A549 (cell line): ENCODE measurements around the gene TTLL3. TPM values are rescaled to one million over a fixed set of nuclear protein-coding genes. Genes with fewer than 3 reads are reported as not detected.

Experiments used
- ATAC-seq, 2 experiments: fragments of 200-7000 bp in 1 of 2; fragments of >200 bp in 1 of 2; cut with Nextera tagmentation in 1 of 2; cut with Tn5 transposase in 1 of 2; 3 replicates each; pipeline versions ENCODE4 v1.8.0 to v1.9.1; 2018 to 2020; ENCODE audit warnings: mild to moderate bottlenecking in 1 of 2, moderate library complexity in 1 of 2
- CTCF ChIA-PET: fragments of 300-600 bp; sonication (Branson Sonifier 250); formaldehyde crosslinking; extraction: SDS; loops from one replicate; lab custom pipeline; 2021; ENCODE audit warnings: antibody characterized with exemption, inconsistent platforms; lab: Yijun Ruan, JAX
- POLR2A ChIA-PET: fragments of 350-600 bp; formaldehyde crosslinking; extraction: SDS; loops from one replicate; lab custom pipeline; 2021; ENCODE audit warnings: antibody characterized with exemption, inconsistent platforms; lab: Yijun Ruan, JAX
- DNase-seq, 2 experiments: peaks; one replicate each; pipeline versions ENCODE4 v3.0.0 to v3.0.0-alpha.2; 2011 to 2016; ENCODE audit warnings: low read depth in 1 of 2, low spot score in 1 of 2
- FAIRE-seq: peaks from 2 replicates; lab custom pipeline; 2011; peaks lifted over from hg19 to GRCh38; lab: Jason Lieb, UNC
- H3K27ac ChIP-seq, 2 experiments: fragments of >200 bp; sonication (Bioruptor Twin); formaldehyde crosslinking; 3 replicates each; pipeline ENCODE4 v1.5.1; 2016 to 2017
- H3K4me1 ChIP-seq: fragments of >200 bp; sonication (Bioruptor Twin); formaldehyde crosslinking; 3 replicates; pipeline ENCODE4 v1.6.1; 2016
- H3K4me2 ChIP-seq: fragments of >200 bp; sonication (Bioruptor Twin); formaldehyde crosslinking; 3 replicates; pipeline ENCODE4 v1.6.1; 2016
- H3K4me3 ChIP-seq: fragments of >200 bp; sonication (Bioruptor Twin); formaldehyde crosslinking; 3 replicates; pipeline ENCODE4 v1.5.1; 2016
- H3K9me3 ChIP-seq: fragments of >200 bp; sonication (Bioruptor Twin); formaldehyde crosslinking; 3 replicates; pipeline ENCODE4 v1.6.1; 2016
- CBX8 ChIP-seq: fragments of 200-600 bp; sonication (generic); IDR thresholded peaks from 2 replicates; pipeline ENCODE4 v1.6.1; 2016
- CHD4 ChIP-seq: fragments of 200-600 bp; sonication (generic); IDR thresholded peaks from 2 replicates; pipeline ENCODE4 v1.6.1; 2016; ENCODE audit warnings: antibody characterized with exemption, mild to moderate bottlenecking, borderline replicate concordance
- CTCF ChIP-seq: fragments of >200 bp; sonication (Bioruptor Twin); formaldehyde crosslinking; IDR thresholded peaks from 3 replicates; pipeline ENCODE4 v1.5.1; 2016
- EHMT2 ChIP-seq: fragments of 200-600 bp; sonication (generic); IDR thresholded peaks from 2 replicates; pipeline ENCODE4 v1.6.1; 2016; ENCODE audit warnings: antibody characterized with exemption, low read depth, mild to moderate bottlenecking, moderate library complexity
- ESRRA ChIP-seq: fragments of 150-350 bp; IDR thresholded peaks from 2 replicates; pipeline ENCODE4 v1.6.1; 2014; ENCODE audit warnings: mild to moderate bottlenecking, low read length, borderline replicate concordance
- FOSB ChIP-seq: fragments of 250-450 bp; sonication (Bioruptor Pico); IDR thresholded peaks from 2 replicates; pipeline ENCODE4 v1.5.0; 2020; ENCODE audit warnings: mild to moderate bottlenecking, moderate library complexity
- FOSL2 ChIP-seq, 2 experiments: fragments of 450-650 bp in 1 of 2; fragments of >200 bp in 1 of 2; sonication (Bioruptor Twin) in 1 of 2; formaldehyde crosslinking; IDR thresholded peaks; 2 replicates each; pipeline versions ENCODE4 v1.5.0 to v1.6.1; 2016 to 2020; ENCODE audit warnings: mild to moderate bottlenecking in 1 of 2, moderate library complexity in 1 of 2
- HDAC2 ChIP-seq: fragments of 200-600 bp; sonication (generic); IDR thresholded peaks from 2 replicates; pipeline ENCODE4 v1.6.1; 2016
- HEYL ChIP-seq: fragments of 250-450 bp; sonication (Bioruptor Pico); IDR thresholded peaks from 2 replicates; pipeline ENCODE4 v1.8.0; 2021; ENCODE audit warnings: mild to moderate bottlenecking, moderate library complexity
- HOXB13 ChIP-seq: fragments of 250-450 bp; sonication (Bioruptor Pico); IDR thresholded peaks from 2 replicates; pipeline ENCODE4 v1.5.0; 2020; ENCODE audit warnings: low read depth, mild to moderate bottlenecking, moderate library complexity
- HOXB5 ChIP-seq: fragments of 250-450 bp; sonication (Bioruptor Pico); IDR thresholded peaks from 2 replicates; pipeline ENCODE4 v1.5.0; 2020; ENCODE audit warnings: mild to moderate bottlenecking, moderate library complexity
- JUN ChIP-seq, 2 experiments: fragments of >200 bp; sonication (Bioruptor Twin); formaldehyde crosslinking; IDR thresholded peaks; 2 replicates in 1 of 2; 3 replicates in 1 of 2; pipeline ENCODE4 v1.6.1; 2016 to 2017
- MAFK ChIP-seq: fragments of 450-650 bp; IDR thresholded peaks from 2 replicates; pipeline ENCODE4 v1.6.1; 2014; ENCODE audit not compliant: partially characterized antibody
- MAZ ChIP-seq: fragments of 150-350 bp; IDR thresholded peaks from 2 replicates; pipeline ENCODE4 v1.6.1; 2014; ENCODE audit warnings: antibody characterized with exemption, low read depth, low read length, borderline replicate concordance
- NFE2L2 ChIP-seq: fragments of 150-350 bp; conservative IDR thresholded peaks from 2 replicates; pipeline ENCODE4 v1.6.1; 2014; ENCODE audit warnings: low read length
- POLR2A ChIP-seq: IDR thresholded peaks from 2 replicates; pipeline ENCODE4 v1.6.1; 2012; ENCODE audit warnings: mild to moderate bottlenecking, low read length
- POLR2AphosphoS2 ChIP-seq: conservative IDR thresholded peaks from 2 replicates; pipeline ENCODE4 v1.6.1; 2012; ENCODE audit warnings: low read length, improper control_type of control experiment, inconsistent platforms
- RARB ChIP-seq: fragments of 250-450 bp; sonication (Bioruptor Pico); IDR thresholded peaks from 2 replicates; pipeline ENCODE4 v1.8.0; 2021; ENCODE audit warnings: mild to moderate bottlenecking, moderate library complexity
- REST ChIP-seq: fragments of 200-600 bp; sonication (generic); IDR thresholded peaks from 2 replicates; pipeline ENCODE4 v1.6.1; 2016; ENCODE audit warnings: antibody characterized with exemption, mild to moderate bottlenecking, moderate library complexity
- SREBF2 ChIP-seq: fragments of 450-650 bp; IDR thresholded peaks from 2 replicates; pipeline ENCODE4 v1.6.1; 2014; ENCODE audit warnings: mild to moderate bottlenecking, moderate library complexity
- TFCP2L1 ChIP-seq: fragments of 250-450 bp; sonication (Bioruptor Pico); IDR thresholded peaks from 2 replicates; pipeline ENCODE4 v1.5.0; 2021; ENCODE audit warnings: mild to moderate bottlenecking
- TP53 ChIP-seq: fragments of 250-450 bp; sonication (Bioruptor Pico); IDR thresholded peaks from 2 replicates; pipeline ENCODE4 v1.5.0; 2021; ENCODE audit warnings: mild to moderate bottlenecking, moderate library complexity
- ZC3H11A ChIP-seq: fragments of 450-650 bp; IDR thresholded peaks from 2 replicates; pipeline ENCODE4 v1.6.1; 2014; ENCODE audit warnings: antibody characterized with exemption, mild to moderate bottlenecking
- ZNF302 ChIP-seq: fragments of 250-450 bp; sonication (Bioruptor Pico); IDR thresholded peaks from 2 replicates; pipeline ENCODE4 v1.9.0; 2021; ENCODE audit warnings: inconsistent platforms, mild to moderate bottlenecking, moderate library complexity
- WGBS: methylation state at CpG from one replicate; pipeline ENCODE4 v1.1.6; 2017; ENCODE audit errors: missing lambda C conversion rate; 5-methylcytosine and 5-hydroxymethylcytosine counted together
- polyA plus RNA-seq, 4 experiments: library from polyadenylated mRNA; depleted of rRNA in 3 of 4; stranded (reverse); fragments of >200 nt; fragmentation: RNase III in 1 of 4; extraction: RNeasy Plus Mini Kit Qiagen cat#74134 plus additional on column Dnase treatment in 1 of 4; gene quantifications; 2 replicates in 3 of 4; 3 replicates in 1 of 4; pipeline ENCODE4 v1.2.3, GENCODE V29; 2011 to 2017
- TF ChIP-seq, protein P1 (sequence below): fragments of 150-350 bp; IDR thresholded peaks from 2 replicates; pipeline ENCODE4 v1.6.1; 2014; ENCODE audit warnings: low read depth, mild to moderate bottlenecking, low read length

The TTLL3 gene
- polyA plus RNA-seq, 2 of the 4 experiments (the other 2 are of a cell fraction), result 10.3 to 13.0 TPM

DNA sequence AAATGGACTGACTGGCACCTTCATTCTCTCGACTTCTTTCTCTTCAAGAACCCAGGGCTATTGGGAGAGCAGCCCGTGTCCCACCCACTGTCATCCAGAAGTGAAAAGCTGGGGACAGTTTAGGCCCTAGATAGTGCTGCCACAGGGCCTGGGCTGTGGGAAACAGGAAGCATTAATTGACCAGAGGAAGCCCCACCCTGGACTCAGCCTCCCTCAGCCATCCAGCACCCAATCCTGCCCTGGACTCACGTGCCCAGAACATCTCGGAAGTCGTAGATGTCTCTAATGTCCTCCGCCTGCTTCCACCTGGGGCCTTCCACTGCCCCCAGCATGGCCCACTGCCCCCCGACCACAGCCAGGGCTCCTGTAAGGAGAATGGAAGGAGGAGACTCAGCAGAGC lies 42.6 kb upstream of the TTLL3 start:
- Histone ChIP-seq H3K9me3 (no peaks in the 10 kb centered on the region), H3K4me1 (peaks cover 27% of the 10 kb centered on the region), H3K27ac (no peak overlapping the region), H3K4me2 (no peak overlapping the region), H3K4me3 (no peak overlapping the region)
- no peak for ATAC-seq
- CTCF ChIA-PET, result interaction anchor here (0.8 to 2.2 kb wide), 5 partner anchors 17 to 264 kb away, joined by 3 to 6 read pairs (median 3); no protein-coding TSS in a partner anchor
- 86% methylated on average over 7 of the region's 7 CpGs for WGBS
- DNase-seq, result no peak
- no peak for FAIRE-seq
- TF ChIP-seq CBX8, result no peak
- TF ChIP-seq, protein P1, sequence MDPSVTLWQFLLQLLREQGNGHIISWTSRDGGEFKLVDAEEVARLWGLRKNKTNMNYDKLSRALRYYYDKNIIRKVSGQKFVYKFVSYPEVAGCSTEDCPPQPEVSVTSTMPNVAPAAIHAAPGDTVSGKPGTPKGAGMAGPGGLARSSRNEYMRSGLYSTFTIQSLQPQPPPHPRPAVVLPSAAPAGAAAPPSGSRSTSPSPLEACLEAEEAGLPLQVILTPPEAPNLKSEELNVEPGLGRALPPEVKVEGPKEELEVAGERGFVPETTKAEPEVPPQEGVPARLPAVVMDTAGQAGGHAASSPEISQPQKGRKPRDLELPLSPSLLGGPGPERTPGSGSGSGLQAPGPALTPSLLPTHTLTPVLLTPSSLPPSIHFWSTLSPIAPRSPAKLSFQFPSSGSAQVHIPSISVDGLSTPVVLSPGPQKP, result no peak
- no peak for TF ChIP-seq EHMT2
- no peak for TF ChIP-seq CHD4
- no peak for TF ChIP-seq HOXB13 (CRISPR knock-in tag)
- TF ChIP-seq ZNF302, result no peak
- no peak for TF ChIP-seq MAZ
- no peak for TF ChIP-seq TFCP2L1 (CRISPR knock-in tag)
- TF ChIP-seq SREBF2, result no peak
- TF ChIP-seq JUN (IDR thresholded peaks at IDR 0.05), result no peak
- TF ChIP-seq HDAC2, result no peak
- no peak for TF ChIP-seq FOSL2 (IDR thresholded peaks at IDR 0.05)
- no peak for TF ChIP-seq FOSL2 (CRISPR knock-in tag; IDR thresholded peaks at IDR 0.05)
- TF ChIP-seq POLR2A, result no peak
- TF ChIP-seq ZC3H11A, result no peak
- POLR2A ChIA-PET, result no interaction called here

- ATAC-seq (no peak), FAIRE-seq (no peak), DNase-seq (no peak)
- no peak for TF ChIP-seq HEYL (CRISPR knock-in tag)
- no peak for TF ChIP-seq RARB (CRISPR knock-in tag)
- TF ChIP-seq ZC3H11A, result no peak
- TF ChIP-seq EHMT2, result no peak
- no peak for TF ChIP-seq ZNF302
- TF ChIP-seq POLR2AphosphoS2, result no peak
- no peak for TF ChIP-seq CBX8
- TF ChIP-seq NFE2L2, result no peak
- no peak for TF ChIP-seq POLR2A
- TF ChIP-seq REST, result no peak
- TF ChIP-seq TP53 (CRISPR knock-in tag), result no peak
- no peak for TF ChIP-seq MAFK
- TF ChIP-seq HDAC2, result no peak
- no peak for TF ChIP-seq HOXB5
- no peak for TF ChIP-seq CTCF
- TF ChIP-seq ESRRA, result no peak
- no peak for TF ChIP-seq FOSB (CRISPR knock-in tag)
- peak overlapping the region; percentile 98; the same call in 2 of the 3 replicates for H3K4me2 ChIP-seq
- H3K27ac ChIP-seq, result peak overlapping the region in 1 of 2 experiments; percentile 95; a peak in 3 of 6 replicates
- no peaks in the 10 kb centered on the region for H3K9me3 ChIP-seq
- ChIA-PET POLR2A (interaction anchor here (1.5 kb wide), 1 partner anchor 25 kb away, joined by 3 read pairs; the partner anchor contains the start of genes ARPC4 and TADA3), CTCF (interaction anchor here (1.1 to 2.7 kb wide), 4 partner anchors 9 to 178 kb away, joined by 3 to 20 read pairs (median 4); no protein-coding TSS in a partner anchor)
- H3K4me1 ChIP-seq, result peaks cover 27% of the 10 kb centered on the region
- WGBS, result 88% methylated on average over 6 of the region's 6 CpGs
- H3K4me3 ChIP-seq, result no peak overlapping the region
Observed at GRCh38 chr3:9768141-9768775, 41.8 kb upstream of the TTLL3 start.
